Calu3 (cell line): ENCODE results near the gene CXCL12. TPM values are rescaled to one million over a fixed set of nuclear protein-coding genes. Genes with fewer than 3 reads are reported as not detected.

ENCODE experiments used
- BruUV-seq: library from RNA; stranded (reverse); fragments of 400-500 nt; replicated peaks from 2 replicates; lab custom pipeline; 2021; lab: Mats Ljungman, UMichigan
- CTCF ChIA-PET: fragments of 300-600 bp; sonication (Branson Sonifier 250); formaldehyde crosslinking; loops from one replicate; lab custom pipeline; 2022; ENCODE audit warnings: antibody characterized with exemption; lab: Charles Lee
- DNase-seq: peaks from one replicate; pipeline ENCODE4 v3.0.0; 2022
- H3K27ac Mint-ChIP-seq: one replicate; pipeline ENCODE4 v1.8.0; 2022; ENCODE audit warnings: mixed read lengths; ENCODE audit not compliant: unreplicated experiment
- H3K27me3 Mint-ChIP-seq: one replicate; pipeline ENCODE4 v1.8.0; 2022; ENCODE audit warnings: mixed read lengths; ENCODE audit not compliant: unreplicated experiment
- H3K36me3 Mint-ChIP-seq: one replicate; pipeline ENCODE4 v1.8.0; 2022; ENCODE audit warnings: mild to moderate bottlenecking, moderate library complexity, mixed read lengths; ENCODE audit not compliant: insufficient read depth, unreplicated experiment
- H3K4me1 Mint-ChIP-seq: one replicate; pipeline ENCODE4 v1.8.0; 2022; ENCODE audit warnings: mild to moderate bottlenecking, low read depth, mixed read lengths; ENCODE audit not compliant: unreplicated experiment
- H3K4me3 Mint-ChIP-seq: one replicate; pipeline ENCODE4 v1.8.0; 2022; ENCODE audit warnings: mild to moderate bottlenecking, low read depth, moderate library complexity, mixed read lengths; ENCODE audit not compliant: unreplicated experiment
- H3K9me3 Mint-ChIP-seq: one replicate; pipeline ENCODE4 v1.8.0; 2022; ENCODE audit warnings: low read depth, mixed read lengths; ENCODE audit not compliant: unreplicated experiment
- CTCF ChIP-seq: fragments of 200-600 bp; IDR thresholded peaks from one replicate; pipeline ENCODE4 v1.8.0; 2022; ENCODE audit warnings: antibody characterized with exemption; ENCODE audit not compliant: unreplicated experiment
- intact Hi-C: fragments of 100-400 bp; cut with micrococcal nuclease; formaldehyde crosslinking; loops from one replicate; pipeline ENCODE4 v1.10.0; 2022; ENCODE audit not compliant: unreplicated experiment
- total RNA-seq: library from RNA; stranded (reverse); gene quantifications from 2 replicates; pipeline ENCODE4 v1.2.3, GENCODE V29; 2022

Gene CXCL12
- total RNA-seq, 1 experiment from 2014 or later, result not detected

GRCh38 chr10:44396671-44397191 is 11.8 kb upstream of the CXCL12 start:
- BruUV-seq, result no TSS peak
- Mint-ChIP-seq H3K27ac (no peak overlapping the region), H3K27me3 (peaks cover 63% of the 10 kb centered on the region), H3K9me3 (no peaks in the 10 kb centered on the region), H3K4me1 (no peaks in the 10 kb centered on the region), H3K36me3 (no peaks in the 10 kb centered on the region), H3K4me3 (no peak overlapping the region)
- intact Hi-C loops, result no loop called here
- DNase-seq, result no peak
- no peak for TF ChIP-seq CTCF
- CTCF ChIA-PET, result interaction anchor here (0.6 to 1.4 kb wide), 2 partner anchors 10 to 419 kb away, joined by 4 to 8 read pairs; no protein-coding TSS in a partner anchor

- CTCF ChIA-PET, result interaction anchor here (1.4 kb wide), 1 partner anchor 9 kb away, joined by 4 read pairs; no protein-coding TSS in a partner anchor
- H3K27me3 Mint-ChIP-seq, result peaks cover 69% of the 10 kb centered on the region
- BruUV-seq, result no TSS peak
- no peaks in the 10 kb centered on the region for H3K9me3 Mint-ChIP-seq
- no peaks in the 10 kb centered on the region for H3K36me3 Mint-ChIP-seq
- no peak for TF ChIP-seq CTCF
- no peaks in the 10 kb centered on the region for H3K4me1 Mint-ChIP-seq
- H3K4me3 Mint-ChIP-seq, result no peak overlapping the region
- no peak for DNase-seq
- no peak overlapping the region for H3K27ac Mint-ChIP-seq
- intact Hi-C loops, result no loop called here
Measured at GRCh38 chr10:44395902-44396670, 11.2 kb upstream of the CXCL12 start.

DNA sequence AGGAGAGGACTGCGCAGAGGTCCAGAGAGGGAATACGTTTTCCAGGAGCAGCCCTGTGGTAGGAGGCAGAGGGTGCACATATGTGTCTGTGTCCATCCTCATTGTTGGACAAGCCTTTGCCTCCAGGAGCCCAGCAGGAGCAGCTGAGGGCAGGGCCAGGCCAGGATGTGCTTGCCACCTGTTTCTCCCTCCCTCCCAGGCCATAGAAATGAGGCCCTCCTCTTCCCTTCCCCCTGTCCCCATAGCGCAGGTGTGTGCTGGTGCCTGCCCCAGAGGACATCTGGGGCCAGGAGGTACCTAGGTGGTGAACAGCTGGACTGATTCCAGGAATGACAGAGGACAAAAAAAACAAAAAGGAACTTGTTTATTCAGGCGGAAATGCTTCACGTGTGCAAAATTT is 10.5 kb upstream of the CXCL12 start:
- Mint-ChIP-seq H3K27ac (no peak overlapping the region), H3K36me3 (no peaks in the 10 kb centered on the region), H3K4me3 (no peak overlapping the region), H3K9me3 (no peaks in the 10 kb centered on the region), H3K27me3 (peaks cover 73% of the 10 kb centered on the region), H3K4me1 (no peaks in the 10 kb centered on the region)
- intact Hi-C loops, result no loop called here
- CTCF ChIA-PET, result no interaction called here
- BruUV-seq, result no TSS peak
- no peak for DNase-seq
- no peak for TF ChIP-seq CTCF

DNA sequence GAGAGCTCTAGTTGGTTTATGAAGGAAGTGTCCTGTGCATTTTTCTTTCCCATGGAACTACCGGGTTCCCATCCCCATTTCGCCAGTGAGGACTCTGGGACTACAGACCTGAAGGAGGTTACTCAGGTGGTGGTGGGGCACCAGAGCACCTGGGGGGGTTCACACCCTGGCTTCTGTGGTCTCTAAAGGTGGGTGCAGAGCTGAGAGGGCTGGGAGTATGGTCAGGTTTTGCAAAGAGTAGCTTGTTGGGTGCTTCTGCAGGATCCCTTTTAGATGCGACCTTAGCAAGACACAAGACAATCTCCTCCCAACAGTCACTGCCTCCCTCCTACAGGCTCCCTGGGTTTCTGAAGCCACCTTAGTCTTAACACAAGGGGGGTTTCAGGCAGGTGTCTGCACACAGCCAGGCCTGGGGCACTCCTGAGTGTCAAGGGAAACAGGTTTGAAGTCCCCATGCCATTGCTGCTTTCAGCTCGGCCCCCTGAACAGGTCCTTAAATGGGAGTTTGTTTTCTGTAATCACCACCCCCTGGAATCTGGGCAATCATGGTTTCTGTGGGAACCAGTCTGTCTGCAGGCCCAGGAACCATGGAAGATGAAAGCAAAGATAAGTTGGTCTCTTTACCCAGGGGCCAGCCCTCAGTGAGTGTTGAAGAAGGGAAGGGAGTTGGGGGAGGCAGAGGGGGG is 9.9 kb upstream of the CXCL12 start:
- H3K4me3 Mint-ChIP-seq, result no peak overlapping the region
- no peak for DNase-seq
- CTCF ChIA-PET, result no interaction called here
- no peak overlapping the region for H3K27ac Mint-ChIP-seq
- H3K9me3 Mint-ChIP-seq, result no peaks in the 10 kb centered on the region
- no TSS peak for BruUV-seq
- no peak for TF ChIP-seq CTCF
- intact Hi-C loops, result no loop called here
- H3K4me1 Mint-ChIP-seq, result no peaks in the 10 kb centered on the region
- no peaks in the 10 kb centered on the region for H3K36me3 Mint-ChIP-seq
- peaks cover 68% of the 10 kb centered on the region for H3K27me3 Mint-ChIP-seq
